Upper lobe of left lung (tissue), 6 donors: Measurements from ENCODE around the gene EFHD1. TPM values are rescaled to one million over a fixed set of nuclear protein-coding genes. Genes with fewer than 3 reads are reported as not detected.
"Not testable (repeated sequence)": the region's sequence is repeated elsewhere in the genome, so short reads cannot be mapped to it uniquely, and the experiment has no call there.

Experiments
- ATAC-seq, 2 donors: fragments of 200-7000 bp; cut with Tn5 transposase; one replicate each; pipeline ENCODE4 v1.9.1; 2022; ENCODE audit warnings: mild to moderate bottlenecking in 2 of 2, moderate library complexity in 2 of 2; ENCODE audit not compliant: low FRiP score in 2 of 2
- DNase-seq, 2 donors: peaks; one replicate each; pipeline ENCODE4 v3.0.0-alpha.2; 2019 to 2020
- H3K27ac ChIP-seq, 4 donors: fragments of 200-600 bp; sonication (generic); one replicate each; pipeline ENCODE4 v1.5.1; 2016 to 2019
- H3K27me3 ChIP-seq, 4 donors: fragments of 200-600 bp; sonication (generic); one replicate each; pipeline ENCODE4 v1.5.1; 2017 to 2019
- H3K36me3 ChIP-seq, 4 donors: fragments of 200-600 bp; sonication (generic); one replicate each; pipeline ENCODE4 v1.5.1; 2016 to 2019
- H3K4me1 ChIP-seq, 4 donors: fragments of 200-600 bp; sonication (generic); one replicate each; pipeline ENCODE4 v1.5.1; 2018 to 2019
- H3K4me3 ChIP-seq, 4 donors: fragments of 200-600 bp; sonication (generic); one replicate each; pipeline ENCODE4 v1.5.1; 2017 to 2019; ENCODE audit warnings: mild to moderate bottlenecking in 2 of 4, moderate library complexity in 1 of 4
- H3K9me3 ChIP-seq, 4 donors: fragments of 200-600 bp; sonication (generic); one replicate each; pipeline ENCODE4 v1.5.1; 2018 to 2019
- CTCF ChIP-seq, 6 experiments: fragments of 450-650 bp in 4 of 6; fragments of 200-600 bp in 2 of 6; sonication (generic) in 2 of 6; IDR thresholded peaks; one replicate each; pipeline ENCODE4 v1.5.1; 2016 to 2019; ENCODE audit warnings: antibody characterized with exemption in 6 of 6
- EP300 ChIP-seq, 4 donors: sonication (generic); formaldehyde crosslinking; IDR thresholded peaks; one replicate each; pipeline ENCODE4 v1.5.1; 2017; ENCODE audit warnings: antibody characterized with exemption in 4 of 4, control low read depth in 2 of 4
- POLR2A ChIP-seq, 4 donors: fragments of 450-650 bp; IDR thresholded peaks; one replicate each; pipeline ENCODE4 v1.5.1; 2016 to 2017; ENCODE audit warnings: antibody characterized with exemption in 4 of 4, mild to moderate bottlenecking in 2 of 4
- POLR2AphosphoS5 ChIP-seq, 2 donors: sonication (generic); formaldehyde crosslinking; IDR thresholded peaks; one replicate each; pipeline ENCODE4 v1.5.1; 2017; ENCODE audit warnings: antibody characterized with exemption in 2 of 2
- WGBS, 2 donors: methylation state at CpG; one replicate each; pipeline ENCODE4 v1.1.5; 2017 to 2018; 5-methylcytosine and 5-hydroxymethylcytosine counted together
- total RNA-seq, 6 donors: library from RNA; depleted of rRNA in 4 of 6; stranded (reverse); fragments of >200 nt in 4 of 6; gene quantifications; one replicate each; pipeline versions ENCODE4 v1.1.0 to v1.2.1, GENCODE V29; 2016 to 2021
- donor health status: DM: no; HTN: no; CAD: no; lungs with moderate emphysema.
- donor health status: DM: no; HTN: yes; CAD: no; lungs with severe emphysema.

Gene EFHD1
- total RNA-seq, 6 donors from 2014 or later: 3.7 to 11.1 (median 5.2) TPM

GRCh38 chr2:232683368-232683767, 50.0 kb downstream of the EFHD1 start:
- no peaks in the 10 kb centered on the region for H3K27me3 ChIP-seq
- no peak for ATAC-seq
- H3K4me1 ChIP-seq: no peaks in the 10 kb centered on the region
- no peak for DNase-seq
- no peaks in the 10 kb centered on the region for H3K36me3 ChIP-seq
- TF ChIP-seq POLR2AphosphoS5 (IDR thresholded peaks at IDR 0.05): no peak
- TF ChIP-seq EP300 (IDR thresholded peaks at IDR 0.05): no peak
- no peak for TF ChIP-seq POLR2A (IDR thresholded peaks at IDR 0.05)
- H3K9me3 ChIP-seq: no peaks in the 10 kb centered on the region
- 48 to 63% methylated on average over 1 of the region's 1 CpG for WGBS, 2 donors
- H3K27ac ChIP-seq: no peak overlapping the region
- H3K4me3 ChIP-seq: no peak overlapping the region

- not testable (repeated sequence) for ATAC-seq, H3K27me3 ChIP-seq, DNase-seq, H3K9me3 ChIP-seq, H3K4me1 ChIP-seq, H3K36me3 ChIP-seq, H3K27ac ChIP-seq, H3K4me3 ChIP-seq
- 83 to 93% methylated on average over 6 of the region's 6 CpGs for WGBS, 2 donors
Observed at GRCh38 chr2:232685391-232685790, 52.0 kb downstream of the EFHD1 start.

- Histone ChIP-seq H3K4me3 (no peak overlapping the region), H3K36me3 (no peaks in the 10 kb centered on the region), H3K27ac (no peak overlapping the region), H3K27me3 (no peaks in the 10 kb centered on the region), H3K4me1 (no peaks in the 10 kb centered on the region), H3K9me3 (no peaks in the 10 kb centered on the region)
- TF ChIP-seq EP300 (IDR thresholded peaks at IDR 0.05): no peak
- TF ChIP-seq CTCF (IDR thresholded peaks at IDR 0.05): no peak
- no peak for TF ChIP-seq POLR2AphosphoS5 (IDR thresholded peaks at IDR 0.05)
- no peak for TF ChIP-seq POLR2A (IDR thresholded peaks at IDR 0.05)
- no peak for ATAC-seq
- 78 to 90% methylated on average over 8 to 11 of the region's 11 CpGs for WGBS, 2 donors
- DNase-seq: no peak
Observed at GRCh38 chr2:232687382-232688160, 54.2 kb downstream of the EFHD1 start.

GRCh38 chr2:232688201-232688600, 54.8 kb downstream of the EFHD1 start:
- no peak overlapping the region for H3K27ac ChIP-seq
- 91 to 95% methylated on average over 7 of the region's 7 CpGs for WGBS, 2 donors

GRCh38 chr2:232689152-232689910, 55.9 kb downstream of the EFHD1 start:
- Histone ChIP-seq H3K4me1 (no peaks in the 10 kb centered on the region), H3K27ac (no peak overlapping the region), H3K9me3 (no peaks in the 10 kb centered on the region), H3K36me3 (no peaks in the 10 kb centered on the region), H3K4me3 (no peak overlapping the region), H3K27me3 (no peaks in the 10 kb centered on the region)
- WGBS, 2 donors: 0 to 47% methylated on average over 1 to 3 of the region's 3 CpGs
- no peak for ATAC-seq
- DNase-seq: no peak
- no peak for TF ChIP-seq EP300 (IDR thresholded peaks at IDR 0.05)
- TF ChIP-seq POLR2AphosphoS5 (IDR thresholded peaks at IDR 0.05): no peak
- no peak for TF ChIP-seq CTCF (IDR thresholded peaks at IDR 0.05)
- TF ChIP-seq POLR2A (IDR thresholded peaks at IDR 0.05): no peak

More at GRCh38 chr2:232688201-232688600, 54.8 kb downstream of the EFHD1 start:
- DNase-seq (no peak), ATAC-seq (no peak)
- no peaks in the 10 kb centered on the region for H3K27me3 ChIP-seq
- H3K4me1 ChIP-seq: no peaks in the 10 kb centered on the region
- H3K4me3 ChIP-seq: no peak overlapping the region
- no peaks in the 10 kb centered on the region for H3K9me3 ChIP-seq
- no peak for TF ChIP-seq POLR2A (IDR thresholded peaks at IDR 0.05)
- TF ChIP-seq POLR2AphosphoS5 (IDR thresholded peaks at IDR 0.05): no peak
- no peak for TF ChIP-seq CTCF (IDR thresholded peaks at IDR 0.05)
- no peak for TF ChIP-seq EP300 (IDR thresholded peaks at IDR 0.05)
- no peaks in the 10 kb centered on the region for H3K36me3 ChIP-seq

GRCh38 chr2:232691117-232691516, 57.7 kb downstream of the EFHD1 start:
- H3K27ac ChIP-seq, H3K36me3 ChIP-seq, H3K9me3 ChIP-seq, ATAC-seq, H3K4me1 ChIP-seq, DNase-seq, H3K4me3 ChIP-seq, H3K27me3 ChIP-seq: not testable (repeated sequence)
- WGBS, 2 donors: 95 to 96% methylated on average over 13 of the region's 13 CpGs
